ENCODE measurements around the gene COPS7B. TPM values are rescaled to one million over a fixed set of nuclear protein-coding genes. Genes with fewer than 3 reads are reported as not detected.

Gene COPS7B
- total and polyA plus RNA-seq, 2 of the 8 experiments (the other 6 are each of a cell fraction or from before 2014, with no cell fraction given), result 62.2 to 72.1 TPM

GRCh38 chr2:231752061-231752460 is 34.2 kb upstream of the COPS7B start:
- H2AK5ac ChIP-seq (ENCODE audit: low read depth, low read length), result no peak overlapping the region
- POLR2A ChIA-PET (ENCODE audit: partially characterized antibody), result no interaction called here
- no peaks in the 10 kb centered on the region for H3K9me3 ChIP-seq (ENCODE audit: insufficient read depth in 2 of 2, low read depth in 1 of 2, low read length in 1 of 2)
- H3K9ac ChIP-seq (replicated peaks in 1 of 4; ENCODE audit: extremely low read depth in 1 of 4, low read depth in 3 of 4, low read length in 3 of 4), result no peak overlapping the region
- H3K79me1 ChIP-seq (ENCODE audit: low read depth, low read length), result no peaks in the 10 kb centered on the region
- no peak overlapping the region for H3K56ac ChIP-seq (replicated peaks; ENCODE audit: insufficient read length, low read depth, low read length)
- no peak overlapping the region for H3K23ac ChIP-seq (ENCODE audit: insufficient read length)
- no peak overlapping the region for H2BK5ac ChIP-seq (ENCODE audit: low read depth, low read length)
- H3K14ac ChIP-seq (ENCODE audit: insufficient read length), result no peak overlapping the region
- no peak overlapping the region for H4K91ac ChIP-seq (replicated peaks; ENCODE audit: insufficient read length, low read length)
- no peaks in the 10 kb centered on the region for H3K27me3 ChIP-seq (replicated peaks in 1 of 4; ENCODE audit: control insufficient read depth in 3 of 4, extremely low read depth in 1 of 4, insufficient read depth in 3 of 4, low read length in 3 of 4)
- H3K18ac ChIP-seq (ENCODE audit: extremely low read depth, low read length), result no peak overlapping the region
- H4K5ac ChIP-seq (ENCODE audit: insufficient read length, low read depth, low read length), result no peak overlapping the region
- CTCF ChIA-PET (ENCODE audit: partially characterized antibody), result no interaction called here
- H3K36me3 ChIP-seq (ENCODE audit: control insufficient read depth in 2 of 4, insufficient read depth in 4 of 4, low read length in 3 of 4), result no peaks in the 10 kb centered on the region
- H3K4ac ChIP-seq (replicated peaks; ENCODE audit: insufficient read length, low read depth, low read length), result no peak overlapping the region
- no peak overlapping the region for H2BK20ac ChIP-seq (ENCODE audit: low read length)
- H4K20me1 ChIP-seq (replicated peaks in 1 of 2; ENCODE audit: control insufficient read depth in 1 of 2, insufficient read depth in 2 of 2, low read length in 2 of 2), result no peaks in the 10 kb centered on the region
- no peak overlapping the region for H2BK15ac ChIP-seq (ENCODE audit: low read length)
- H2BK12ac ChIP-seq (ENCODE audit: low read depth, low read length), result no peak overlapping the region
- FAIRE-seq, result no peak
- no peak overlapping the region for H3K4me3 ChIP-seq (ENCODE audit: extremely low read depth in 1 of 4, insufficient read depth in 2 of 4, low read depth in 3 of 4, low read length in 4 of 4)
- H2AFZ ChIP-seq (ENCODE audit: low read length), result no peak overlapping the region
- no peak overlapping the region for H3K27ac ChIP-seq (ENCODE audit: low read depth, low read length)
- WGBS, 2 experiments (ENCODE audit: extremely low coverage in 1 of 2, insufficient coverage in 1 of 2, insufficient read length in 1 of 2, insufficient replicate concordance in 2 of 2, low coverage in 1 of 2, low lambda C conversion rate in 2 of 2, missing lambda C conversion rate in 1 of 2), result 86% methylated on average over 2 of the region's 2 CpGs; no CpG with 5 or more reads in 1 of the 2 experiments
- no peaks in the 10 kb centered on the region for H3K79me2 ChIP-seq (ENCODE audit: control insufficient read depth in 1 of 2, insufficient read depth in 2 of 2, low read length in 2 of 2)
- H3K4me1 ChIP-seq (replicated peaks in 1 of 4; ENCODE audit: control insufficient read depth in 3 of 4, insufficient read depth in 4 of 4, low read length in 3 of 4), result peaks cover 0 to 7% (median 2%) of the 10 kb centered on the region in 4 experiments; a peak in 2 of 7 replicates
- no peaks in the 10 kb centered on the region for H3K23me2 ChIP-seq (ENCODE audit: low read depth, low read length)
- H3K4me2 ChIP-seq (ENCODE audit: insufficient read depth in 1 of 2, low read depth in 2 of 2, low read length in 2 of 2), result no peak overlapping the region
- no peak overlapping the region for H4K8ac ChIP-seq (ENCODE audit: extremely low read depth, insufficient read depth, low read length)
- no peak for DNase-seq (ENCODE audit: low read depth in 1 of 2, low spot score in 2 of 2)
- no peak overlapping the region for H2BK120ac ChIP-seq (replicated peaks; ENCODE audit: low read depth, low read length)
- TF ChIP-seq RBBP5 (IDR thresholded peaks at IDR 0.05; ENCODE audit: borderline replicate concordance, low read depth, low read length), result no peak
- TF ChIP-seq MAX (IDR thresholded peaks at IDR 0.05), result no peak
- no peak for TF ChIP-seq POU5F1 (IDR thresholded peaks at IDR 0.05; ENCODE audit: low read depth, low read length)
- TF ChIP-seq EGR1 (IDR thresholded peaks at IDR 0.05; ENCODE audit: borderline replicate concordance, low read depth, low read length), result no peak
- TF ChIP-seq HDAC6 (IDR thresholded peaks at IDR 0.05; ENCODE audit: low read depth, low read length), result no peak
- TF ChIP-seq NRF1 (IDR thresholded peaks at IDR 0.05; ENCODE audit: low read depth, low read length), result no peak
- no peak for TF ChIP-seq TCF12 (IDR thresholded peaks at IDR 0.05; ENCODE audit: low read depth, low read length)
- no peak for TF ChIP-seq GTF2F1 (IDR thresholded peaks at IDR 0.05; ENCODE audit: borderline replicate concordance, low read depth, low read length)
- no peak for TF ChIP-seq RAD21 (IDR thresholded peaks at IDR 0.05 in 1 of 2, conservative IDR thresholded peaks at IDR 0.05 in 1 of 2; ENCODE audit: low read depth in 2 of 2, low read length in 2 of 2)
- TF ChIP-seq KDM5A (IDR thresholded peaks at IDR 0.05; ENCODE audit: low read length), result no peak
- TF ChIP-seq CBX8 (IDR thresholded peaks at IDR 0.05; ENCODE audit: borderline replicate concordance, low read depth, low read length), result no peak
- no peak for TF ChIP-seq TAF1 (IDR thresholded peaks at IDR 0.05; ENCODE audit: low read depth, low read length)
- TF ChIP-seq HDAC2 (IDR thresholded peaks at IDR 0.05; ENCODE audit: borderline replicate concordance in 1 of 2, low read depth in 2 of 2, low read length in 2 of 2), result no peak
- TF ChIP-seq ATF3 (IDR thresholded peaks at IDR 0.05; ENCODE audit: insufficient read depth, low read depth, low read length), result no peak

Measured in H1 (cell line).